GM12875 (cell line): ENCODE results near the gene SLC16A12.

Experiments
- H3K4me3 ChIP-seq: one replicate; pipeline ENCODE4 v1.5.1; 2011; ENCODE audit warnings: low read depth, low read length, control low read depth
- TF ChIP-seq, protein P1 (sequence below): IDR thresholded peaks from 2 replicates; pipeline ENCODE4 v1.5.1; 2011; ENCODE audit warnings: low read depth, mild to moderate bottlenecking, control low read depth, inconsistent platforms, low read length, moderate library complexity, borderline replicate concordance; ENCODE audit not compliant: insufficient read depth

Gene SLC16A12

DNA sequence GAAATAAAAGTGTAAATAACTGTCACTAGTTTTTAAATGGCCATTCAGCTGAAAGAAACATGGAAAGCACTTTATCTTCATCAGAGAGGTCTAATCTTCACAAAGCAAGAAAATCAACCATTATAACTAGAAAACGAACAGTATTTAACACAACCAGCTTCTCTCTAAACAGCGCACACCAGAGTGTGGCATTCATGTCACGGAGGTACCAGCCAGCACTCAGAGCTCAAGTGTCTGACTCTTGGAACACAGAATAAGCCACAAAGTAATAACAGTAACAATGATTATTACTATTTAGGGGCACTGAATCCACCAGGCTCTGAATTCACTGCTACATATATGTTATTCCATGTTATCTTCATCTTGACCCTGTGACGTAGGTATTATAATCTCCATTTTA, 60.9 kb downstream of the SLC16A12 start:
- TF ChIP-seq, protein P1, sequence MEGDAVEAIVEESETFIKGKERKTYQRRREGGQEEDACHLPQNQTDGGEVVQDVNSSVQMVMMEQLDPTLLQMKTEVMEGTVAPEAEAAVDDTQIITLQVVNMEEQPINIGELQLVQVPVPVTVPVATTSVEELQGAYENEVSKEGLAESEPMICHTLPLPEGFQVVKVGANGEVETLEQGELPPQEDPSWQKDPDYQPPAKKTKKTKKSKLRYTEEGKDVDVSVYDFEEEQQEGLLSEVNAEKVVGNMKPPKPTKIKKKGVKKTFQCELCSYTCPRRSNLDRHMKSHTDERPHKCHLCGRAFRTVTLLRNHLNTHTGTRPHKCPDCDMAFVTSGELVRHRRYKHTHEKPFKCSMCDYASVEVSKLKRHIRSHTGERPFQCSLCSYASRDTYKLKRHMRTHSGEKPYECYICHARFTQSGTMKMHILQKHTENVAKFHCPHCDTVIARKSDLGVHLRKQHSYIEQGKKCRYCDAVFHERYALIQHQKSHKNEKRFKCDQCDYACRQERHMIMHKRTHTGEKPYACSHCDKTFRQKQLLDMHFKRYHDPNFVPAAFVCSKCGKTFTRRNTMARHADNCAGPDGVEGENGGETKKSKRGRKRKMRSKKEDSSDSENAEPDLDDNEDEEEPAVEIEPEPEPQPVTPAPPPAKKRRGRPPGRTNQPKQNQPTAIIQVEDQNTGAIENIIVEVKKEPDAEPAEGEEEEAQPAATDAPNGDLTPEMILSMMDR, result no peak
- H3K4me3 ChIP-seq, result no peak overlapping the region

DNA sequence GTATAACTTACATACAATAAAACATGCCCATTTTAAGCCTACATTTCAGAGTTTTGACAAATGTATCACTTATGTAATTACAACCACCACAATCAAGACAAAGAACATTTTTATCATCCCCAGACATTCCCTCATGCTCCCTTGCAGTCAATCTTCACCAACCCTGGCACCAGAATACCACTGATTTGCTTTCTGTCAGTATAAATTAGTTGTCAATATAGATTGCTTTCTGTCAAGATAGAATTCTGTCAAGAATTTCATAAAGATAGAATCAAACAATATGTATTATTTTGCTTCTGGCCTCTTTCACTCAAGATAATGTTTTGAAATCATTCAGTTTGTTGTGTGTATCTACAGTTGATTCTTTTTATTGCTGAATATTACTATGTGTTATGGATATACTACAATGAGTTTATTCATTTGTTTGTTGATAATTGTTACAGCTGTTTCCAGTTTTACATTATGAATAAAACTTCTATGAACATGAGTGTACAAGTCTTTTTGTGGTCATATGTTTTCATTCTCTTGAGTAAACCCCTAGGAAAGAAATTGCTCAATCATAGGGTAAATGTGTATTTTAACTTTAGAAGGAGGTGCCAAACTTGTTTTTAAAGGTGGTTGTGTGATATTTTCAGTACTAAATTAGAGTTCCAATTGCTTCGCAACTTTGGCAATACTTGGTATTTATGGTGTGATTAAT, 64.1 kb downstream of the SLC16A12 start:
- H3K4me3 ChIP-seq, result no peak overlapping the region
- TF ChIP-seq, protein P1, result no peak

DNA sequence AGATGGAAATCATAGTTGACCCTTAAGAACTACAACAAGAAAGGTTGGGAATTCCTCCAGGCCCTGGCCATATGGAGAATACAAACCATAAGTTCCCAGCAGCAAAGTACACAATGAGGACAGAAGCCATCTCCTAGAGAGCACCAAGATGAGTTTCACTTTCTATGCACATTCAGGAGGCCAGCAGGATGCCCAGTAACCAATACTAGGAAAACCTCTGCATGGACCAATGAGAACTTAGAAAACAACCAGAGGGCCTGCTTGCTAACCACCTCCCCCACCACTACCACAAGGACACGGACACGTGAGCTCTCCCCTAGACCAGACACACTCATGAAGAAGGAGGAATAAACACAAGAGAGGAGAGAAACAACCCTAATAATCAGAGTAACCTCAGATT, 64.8 kb downstream of the SLC16A12 start:
- TF ChIP-seq, protein P1, result no peak
- no peak overlapping the region for H3K4me3 ChIP-seq

DNA sequence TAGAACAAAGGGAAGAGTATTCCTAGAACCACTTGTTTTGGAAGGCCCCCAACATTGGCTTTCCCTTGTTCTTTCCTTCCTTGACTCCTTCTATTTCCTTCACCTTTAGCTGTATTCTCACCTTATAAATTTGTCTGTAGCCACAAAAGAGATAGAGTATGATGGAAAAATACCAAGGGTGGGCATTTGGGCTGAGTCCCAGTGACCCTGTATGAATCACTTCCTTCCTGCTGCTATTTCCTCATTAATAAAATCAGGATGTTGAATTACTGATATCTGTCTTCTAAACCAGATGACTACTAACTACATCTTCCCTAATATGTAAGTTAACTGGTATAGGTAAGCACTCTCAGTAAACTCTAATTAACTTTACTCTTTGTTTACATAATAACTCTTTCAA, 65.9 kb downstream of the SLC16A12 start:
- H3K4me3 ChIP-seq, result no peak overlapping the region
- TF ChIP-seq, protein P1, result no peak

DNA sequence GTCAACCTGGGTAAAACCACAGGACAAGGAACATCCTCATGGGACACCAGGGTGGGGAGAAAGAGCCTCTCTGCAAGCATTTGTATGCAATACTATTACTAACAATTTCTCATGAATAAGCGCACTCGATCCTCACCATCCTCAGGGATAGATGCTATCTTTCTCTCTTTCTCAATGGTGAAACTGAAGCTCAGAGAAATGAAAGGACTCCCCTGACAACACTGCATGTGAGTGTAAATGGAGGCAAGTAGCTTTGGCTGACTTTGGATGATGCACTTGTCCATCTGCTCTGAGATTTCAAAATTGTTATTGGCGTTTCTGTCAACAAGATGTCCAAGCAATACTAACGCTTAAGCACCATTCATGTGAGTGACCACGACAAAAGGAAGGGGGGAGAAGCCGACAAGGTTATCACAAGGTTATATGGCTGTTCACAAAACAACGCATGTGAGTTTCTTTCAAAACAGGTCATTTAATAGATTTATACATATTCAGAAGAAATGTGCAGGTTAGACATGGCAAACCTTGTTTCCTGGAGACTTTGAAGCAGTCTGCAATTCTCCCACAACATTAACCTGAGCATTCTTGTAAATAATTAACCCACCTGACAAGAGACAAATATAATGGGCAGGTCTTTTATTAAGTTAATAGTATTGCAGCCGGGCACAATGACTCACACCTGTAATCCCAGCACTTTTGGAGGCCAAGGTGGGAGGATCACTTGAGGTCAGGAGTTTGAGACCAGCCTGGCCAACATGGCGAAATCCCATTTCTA, 67.0 kb downstream of the SLC16A12 start:
- H3K4me3 ChIP-seq, result no peak overlapping the region
- TF ChIP-seq, protein P1, result no peak

DNA sequence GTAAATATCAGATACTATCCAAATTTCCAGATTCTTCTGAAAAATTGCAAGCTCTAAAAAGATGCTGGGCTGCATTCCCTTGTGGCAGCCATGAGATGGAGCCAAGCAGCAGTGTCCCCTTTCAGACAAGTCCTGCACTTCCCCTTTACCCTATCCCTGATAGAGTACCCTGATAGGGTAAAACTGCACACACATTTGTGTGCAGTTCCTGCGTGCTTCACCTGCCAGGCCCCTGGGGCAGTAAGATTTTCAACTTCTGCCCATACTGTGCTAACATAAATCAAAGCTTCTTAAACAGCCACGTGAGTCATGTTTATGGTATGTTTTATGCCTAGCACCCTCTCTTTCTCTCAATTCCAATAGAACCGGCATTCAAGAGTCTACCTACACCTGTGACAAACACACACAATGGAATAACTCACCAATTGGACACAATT, 68.8 kb downstream of the SLC16A12 start:
- TF ChIP-seq, protein P1, result peak; percentile 38; the same call in 1 of the 2 replicates
- H3K4me3 ChIP-seq, result no peak overlapping the region

DNA sequence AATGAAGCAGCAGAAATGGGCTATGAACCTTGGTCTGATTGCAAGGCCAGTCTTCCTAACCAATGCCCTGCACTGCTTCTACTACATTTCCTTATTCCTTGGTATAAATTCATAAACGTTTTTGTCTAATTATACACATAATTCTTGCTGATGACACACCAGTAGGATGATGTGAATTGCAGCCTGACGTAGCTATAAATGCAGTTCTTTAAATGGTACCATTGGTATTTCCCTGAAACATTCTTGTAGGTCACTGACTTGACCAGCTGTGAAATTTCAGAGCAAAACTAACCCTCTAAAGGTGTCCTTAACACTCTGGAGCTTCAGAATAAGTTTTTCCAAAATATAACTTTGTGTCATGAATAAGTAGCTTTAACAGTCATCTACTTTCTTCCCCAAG, 70.2 kb downstream of the SLC16A12 start:
- TF ChIP-seq, protein P1, result no peak
- H3K4me3 ChIP-seq, result no peak overlapping the region
